Measurements from ENCODE around the gene FLRT1.

DNA sequence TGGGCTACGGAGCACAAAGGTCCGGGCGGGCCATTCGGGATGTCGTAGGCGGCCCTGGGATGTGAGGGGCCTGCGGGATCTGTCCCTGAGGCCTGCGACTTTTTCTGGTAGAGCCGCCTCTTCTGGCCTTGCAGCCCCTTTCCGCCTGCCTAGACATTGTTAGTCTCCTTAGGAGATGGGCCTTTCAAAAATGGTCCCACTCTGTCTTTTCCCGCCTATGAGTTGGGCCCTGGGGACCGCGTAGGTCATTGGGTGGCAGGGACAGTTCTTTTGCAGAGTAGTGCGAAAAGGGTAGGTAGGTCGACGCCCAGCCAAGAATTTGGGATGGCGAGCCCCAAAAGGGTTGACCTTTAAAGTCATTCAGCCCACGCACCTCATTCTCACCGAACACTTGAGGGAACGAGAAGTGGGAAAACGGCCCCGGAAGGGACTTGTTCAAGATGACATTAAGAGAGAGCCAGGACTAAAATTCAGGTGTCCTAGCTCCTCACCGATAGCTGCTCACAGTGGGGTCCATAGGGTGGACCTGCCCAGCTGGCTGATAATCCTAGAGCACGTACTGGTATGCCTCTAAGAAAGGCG, 48.7 kb upstream of the FLRT1 start:
- TF ChIP-seq POLR2A (IDR thresholded peaks at IDR 0.05; ENCODE audit: low read depth, low read length) (no peak), TAF1 (IDR thresholded peaks at IDR 0.05; ENCODE audit: borderline replicate concordance, low read depth, low read length) (no peak)
